ENCODE data around the gene ITGB4. TPM values are rescaled to one million over a fixed set of nuclear protein-coding genes. Genes with fewer than 3 reads are reported as not detected.

ITGB4 gene
- total and polyA plus RNA-seq, 2 of the 13 experiments (the other 11 are each of a cell fraction or from before 2014, with no cell fraction given) = 6.9 to 14.5 TPM

DNA sequence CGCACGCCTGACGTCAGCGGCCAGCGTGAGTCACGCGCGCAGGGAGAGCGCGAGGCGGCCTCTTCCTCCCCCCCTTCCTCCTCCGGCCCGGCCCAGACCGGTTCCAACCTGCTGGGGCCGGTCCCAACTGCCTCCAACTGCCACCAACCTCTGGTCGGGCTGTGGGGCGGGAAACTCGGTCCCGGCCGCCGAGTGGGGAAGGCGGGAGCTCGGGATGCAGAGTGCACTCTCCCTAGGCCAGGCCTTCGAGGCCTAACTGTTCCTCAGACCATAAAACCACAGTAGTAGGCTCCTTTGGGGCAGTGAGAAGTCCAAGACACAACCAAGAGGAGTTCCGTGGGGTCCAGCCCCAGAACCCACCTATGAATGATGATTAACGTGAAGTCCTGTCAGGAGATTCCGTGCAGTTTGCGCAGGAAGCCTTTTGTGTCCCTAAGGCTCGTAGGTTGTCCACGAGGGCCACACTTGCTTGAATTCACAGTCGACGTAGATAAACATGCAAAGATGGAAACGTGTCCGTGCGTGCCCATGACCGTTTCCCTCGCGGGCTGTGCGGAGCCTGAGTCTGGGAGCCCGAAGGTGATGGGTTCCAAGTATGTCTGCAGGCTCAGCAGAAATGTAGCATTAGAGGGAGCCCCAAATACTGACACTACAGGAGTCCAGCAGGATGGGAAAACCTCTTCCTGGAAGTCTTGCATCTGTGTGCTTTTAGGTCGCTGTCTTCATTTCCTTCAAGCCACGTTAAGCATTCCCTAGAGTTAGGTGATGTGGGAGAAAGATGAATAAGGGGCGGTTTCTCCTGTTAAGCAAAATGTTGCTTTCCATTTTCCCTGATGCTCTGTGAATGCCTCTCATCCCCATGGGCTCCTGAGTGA, 64.0 kb downstream of the ITGB4 start (continued):
- TF ChIP-seq ZNF879 (CRISPR knock-in tag; IDR thresholded peaks at IDR 0.05) (no peak), AHDC1 (CRISPR knock-in tag; IDR thresholded peaks at IDR 0.05; ENCODE audit: borderline replicate concordance) (peak; percentile 52; the same call in 1 of the 2 replicates), ZNF333 (CRISPR knock-in tag; IDR thresholded peaks at IDR 0.05; ENCODE audit: borderline replicate concordance) (peak; percentile 36; the same call in 1 of the 2 replicates), ZBTB3 (CRISPR knock-in tag; IDR thresholded peaks at IDR 0.05; ENCODE audit: borderline replicate concordance, low read depth) (0 out of 2 replicates have a peak, but pooled peaks have one; percentile 6), HES4 (CRISPR knock-in tag; IDR thresholded peaks at IDR 0.05; ENCODE audit: borderline replicate concordance) (no peak; the same call in 1 of the 2 replicates), ZSCAN12 (CRISPR knock-in tag; IDR thresholded peaks at IDR 0.05) (peak; percentile 51; the same call in 1 of the 2 replicates), ZBTB14 (CRISPR knock-in tag; IDR thresholded peaks at IDR 0.05) (peak; percentile 79), ZC3H4 (CRISPR knock-in tag; IDR thresholded peaks at IDR 0.05; ENCODE audit: borderline replicate concordance) (peak; percentile 97; the same call in 1 of the 2 replicates), THRA (CRISPR knock-in tag; IDR thresholded peaks at IDR 0.05; ENCODE audit: borderline replicate concordance) (no peak; the same call in 1 of the 2 replicates), ZNF549 (CRISPR knock-in tag; IDR thresholded peaks at IDR 0.05) (no peak), NFIB (CRISPR knock-in tag; IDR thresholded peaks at IDR 0.05; ENCODE audit: borderline replicate concordance) (peak; percentile 75; the same call in 1 of the 2 replicates), RNF2 (conservative IDR thresholded peaks at IDR 0.05; ENCODE audit: low read depth) (peak; percentile 88), ZFP1 (CRISPR knock-in tag; IDR thresholded peaks at IDR 0.05) (peak; percentile 77; the same call in 1 of the 2 replicates), MTERF4 (CRISPR knock-in tag; IDR thresholded peaks at IDR 0.05) (0 out of 2 replicates have a peak, but pooled peaks have one; percentile 22)
- TF ChIP-seq, protein P1, sequence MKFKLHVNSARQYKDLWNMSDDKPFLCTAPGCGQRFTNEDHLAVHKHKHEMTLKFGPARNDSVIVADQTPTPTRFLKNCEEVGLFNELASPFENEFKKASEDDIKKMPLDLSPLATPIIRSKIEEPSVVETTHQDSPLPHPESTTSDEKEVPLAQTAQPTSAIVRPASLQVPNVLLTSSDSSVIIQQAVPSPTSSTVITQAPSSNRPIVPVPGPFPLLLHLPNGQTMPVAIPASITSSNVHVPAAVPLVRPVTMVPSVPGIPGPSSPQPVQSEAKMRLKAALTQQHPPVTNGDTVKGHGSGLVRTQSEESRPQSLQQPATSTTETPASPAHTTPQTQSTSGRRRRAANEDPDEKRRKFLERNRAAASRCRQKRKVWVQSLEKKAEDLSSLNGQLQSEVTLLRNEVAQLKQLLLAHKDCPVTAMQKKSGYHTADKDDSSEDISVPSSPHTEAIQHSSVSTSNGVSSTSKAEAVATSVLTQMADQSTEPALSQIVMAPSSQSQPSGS (CRISPR knock-in tag; IDR thresholded peaks at IDR 0.05) = peak; percentile 72; the same call in 1 of the 2 replicates
